Stimulated activated CD8-positive, alpha-beta memory T cell treated with anti-CD3 and anti-CD28 coated beads, Interleukin-15, amount 100 ng/mL, for 48 hours (primary cell): ENCODE data around the gene RYR3.

Experiments
- DNase-seq, 2 donors: peaks; one replicate each; pipeline ENCODE4 v3.0.0-alpha.2; 2020; ENCODE audit warnings: low read depth in 2 of 2

RYR3 gene

GRCh38 chr15:33448961-33449606 lies 138.3 kb downstream of the RYR3 start:
- no peak for DNase-seq

GRCh38 chr15:33449810-33450209 lies 139.0 kb downstream of the RYR3 start:
- DNase-seq = no peak

GRCh38 chr15:33451385-33451784 lies 140.6 kb downstream of the RYR3 start:
- DNase-seq = no peak

- DNase-seq = no peak
Measured at GRCh38 chr15:33453761-33454160, 143.0 kb downstream of the RYR3 start.

- DNase-seq = no peak
Measured at GRCh38 chr15:33454346-33454745, 143.6 kb downstream of the RYR3 start.

- DNase-seq = no peak
Measured at GRCh38 chr15:33454996-33455395, 144.2 kb downstream of the RYR3 start.

GRCh38 chr15:33458421-33458820 lies 147.7 kb downstream of the RYR3 start:
- DNase-seq = no peak

- no peak for DNase-seq
Measured at GRCh38 chr15:33460166-33460805, 149.5 kb downstream of the RYR3 start.

- DNase-seq = no peak
Measured at GRCh38 chr15:33461671-33462070, 150.9 kb downstream of the RYR3 start.

- no peak for DNase-seq
Measured at GRCh38 chr15:33467146-33467815, 156.5 kb downstream of the RYR3 start.

GRCh38 chr15:33467816-33468163 lies 157.0 kb downstream of the RYR3 start:
- no peak for DNase-seq

- no peak for DNase-seq
Measured at GRCh38 chr15:33468740-33469139, 158.0 kb downstream of the RYR3 start.

- no peak for DNase-seq
Measured at GRCh38 chr15:33473005-33473404, 162.2 kb downstream of the RYR3 start.

- no peak for DNase-seq
Measured at GRCh38 chr15:33473714-33474113, 162.9 kb downstream of the RYR3 start.

- no peak for DNase-seq
Measured at GRCh38 chr15:33476076-33476475, 165.3 kb downstream of the RYR3 start.

- no peak for DNase-seq
Measured at GRCh38 chr15:33476908-33477307, 166.1 kb downstream of the RYR3 start.

- DNase-seq = no peak
Measured at GRCh38 chr15:33489335-33489734, 178.6 kb downstream of the RYR3 start.

- no peak for DNase-seq
Measured at GRCh38 chr15:33490703-33491102, 179.9 kb downstream of the RYR3 start.

GRCh38 chr15:33492434-33493052 lies 181.8 kb downstream of the RYR3 start:
- no peak for DNase-seq

- DNase-seq = no peak
Measured at GRCh38 chr15:33494306-33494705, 183.5 kb downstream of the RYR3 start.

GRCh38 chr15:33500432-33501195 lies 189.8 kb downstream of the RYR3 start:
- DNase-seq = no peak

- DNase-seq = no peak
Measured at GRCh38 chr15:33503681-33504080, 192.9 kb downstream of the RYR3 start.
